8988T (cell line): ENCODE results near the gene INO80D.
"Not testable (repeated sequence)": the region's sequence is repeated elsewhere in the genome, so short reads cannot be mapped to it uniquely, and the experiment has no call there.

Experiments
- DNase-seq: peaks from one replicate; pipeline ENCODE4 v3.0.0; 2011

The INO80D gene, protein sequence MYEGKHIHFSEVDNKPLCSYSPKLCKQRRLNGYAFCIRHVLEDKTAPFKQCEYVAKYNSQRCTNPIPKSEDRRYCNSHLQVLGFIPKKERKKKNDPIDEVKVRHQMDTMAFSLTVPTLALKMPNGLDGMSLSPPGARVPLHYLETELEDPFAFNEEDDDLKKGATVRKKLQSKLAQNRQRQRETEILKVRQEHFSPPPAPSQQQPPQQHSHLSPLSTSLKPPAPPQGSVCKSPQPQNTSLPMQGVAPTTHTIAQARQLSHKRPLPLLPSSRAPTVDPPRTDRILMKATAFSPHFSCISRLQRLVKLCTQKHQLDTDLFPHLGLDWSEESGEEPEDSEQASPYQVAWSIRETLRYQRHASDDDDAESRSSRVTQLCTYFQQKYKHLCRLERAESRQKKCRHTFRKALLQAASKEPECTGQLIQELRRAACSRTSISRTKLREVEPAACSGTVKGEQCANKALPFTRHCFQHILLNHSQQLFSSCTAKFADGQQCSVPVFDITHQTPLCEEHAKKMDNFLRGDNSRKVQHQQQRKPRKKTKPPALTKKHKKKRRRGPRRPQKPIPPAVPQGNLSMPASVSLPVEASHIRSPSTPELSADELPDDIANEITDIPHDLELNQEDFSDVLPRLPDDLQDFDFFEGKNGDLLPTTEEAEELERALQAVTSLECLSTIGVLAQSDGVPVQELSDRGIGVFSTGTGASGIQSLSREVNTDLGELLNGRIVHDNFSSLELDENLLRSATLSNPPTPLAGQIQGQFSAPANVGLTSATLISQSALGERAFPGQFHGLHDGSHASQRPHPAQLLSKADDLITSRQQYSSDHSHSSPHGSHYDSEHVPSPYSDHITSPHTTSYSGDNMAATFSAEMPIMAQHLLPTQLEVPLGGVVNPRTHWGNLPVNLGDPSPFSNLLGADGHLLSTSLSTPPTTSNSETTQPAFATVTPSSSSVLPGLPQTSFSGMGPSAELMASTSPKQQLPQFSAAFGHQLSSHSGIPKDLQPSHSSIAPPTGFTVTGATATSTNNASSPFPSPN

DNA sequence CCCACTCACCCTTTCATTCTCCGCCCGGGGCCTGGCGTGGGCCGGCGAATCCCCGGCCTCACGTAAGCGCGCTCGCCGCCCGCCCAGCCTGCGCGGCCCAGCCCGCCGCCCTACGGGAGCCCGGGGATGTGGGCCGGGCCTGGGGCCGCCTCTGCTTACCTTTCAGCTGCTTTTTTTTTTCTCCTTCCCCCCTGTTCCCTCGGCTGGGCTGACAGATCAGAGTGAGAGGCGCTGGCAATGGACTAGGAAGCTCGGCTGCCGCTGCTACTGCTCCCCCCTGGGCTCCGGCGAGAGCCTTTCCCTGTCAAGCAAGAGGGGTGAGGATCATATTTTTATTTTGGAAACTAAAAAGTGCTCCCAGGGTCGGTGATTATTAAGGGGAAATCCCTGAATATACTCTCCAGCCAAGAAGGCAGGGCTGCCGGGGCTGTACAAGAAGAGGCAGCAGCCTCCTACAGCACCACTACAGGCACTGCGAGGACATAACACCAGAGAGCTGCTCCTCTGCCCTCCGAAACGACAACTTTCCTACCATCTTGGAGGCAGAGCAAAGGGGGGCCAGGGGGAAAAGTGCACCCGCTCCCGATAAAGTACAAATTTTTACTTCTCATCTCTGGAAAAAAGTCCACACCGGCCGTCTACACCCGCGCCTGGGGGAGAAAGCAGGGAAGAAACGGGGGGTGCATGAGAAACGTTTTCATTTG, at the start of gene INO80D:
Gene INO80D, minus strand, starts transcription at position 433 of the 704 bp plus-strand sequence. CDS start 23,158 bp downstream, outside the sequence.
- peak; percentile 23 for DNase-seq

DNA sequence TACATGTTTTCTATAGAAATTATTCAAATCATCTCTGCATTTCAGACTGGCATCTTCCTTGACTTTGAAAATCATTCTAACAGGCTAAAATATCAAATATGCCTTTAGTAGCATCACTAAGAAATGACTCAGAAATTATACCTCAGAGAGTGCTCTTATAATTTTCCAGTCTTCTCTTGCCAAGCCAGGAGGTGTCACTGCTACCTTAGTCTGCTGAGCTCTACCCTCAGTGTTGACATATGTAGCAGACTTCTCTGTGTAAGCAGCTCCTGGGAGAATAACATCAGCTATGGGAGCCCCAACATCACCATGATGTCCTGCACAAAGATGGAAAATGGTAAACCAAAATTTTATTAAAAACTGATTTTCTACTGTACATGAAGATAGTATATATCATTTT, 41.7 kb upstream of the INO80D start:
- DNase-seq: no peak

DNA sequence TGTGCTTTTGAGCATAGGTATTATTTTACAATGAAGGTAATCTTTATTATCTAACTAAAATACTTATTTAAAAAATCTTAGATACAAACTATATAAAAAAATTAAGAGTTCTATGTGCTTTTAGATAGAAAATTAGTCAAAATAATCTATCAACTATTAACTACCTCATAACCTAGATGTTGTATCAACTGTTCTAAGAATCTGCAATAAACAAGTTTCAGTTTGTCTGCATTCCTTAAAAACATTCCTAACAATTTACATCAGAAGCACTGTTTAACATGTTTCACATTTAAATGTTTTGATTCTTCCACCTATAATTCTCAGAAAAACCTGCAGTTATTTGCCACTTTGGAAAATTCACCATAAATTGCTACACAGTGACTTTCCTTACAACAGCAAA, 39.9 kb upstream of the INO80D start:
- no peak for DNase-seq

DNA sequence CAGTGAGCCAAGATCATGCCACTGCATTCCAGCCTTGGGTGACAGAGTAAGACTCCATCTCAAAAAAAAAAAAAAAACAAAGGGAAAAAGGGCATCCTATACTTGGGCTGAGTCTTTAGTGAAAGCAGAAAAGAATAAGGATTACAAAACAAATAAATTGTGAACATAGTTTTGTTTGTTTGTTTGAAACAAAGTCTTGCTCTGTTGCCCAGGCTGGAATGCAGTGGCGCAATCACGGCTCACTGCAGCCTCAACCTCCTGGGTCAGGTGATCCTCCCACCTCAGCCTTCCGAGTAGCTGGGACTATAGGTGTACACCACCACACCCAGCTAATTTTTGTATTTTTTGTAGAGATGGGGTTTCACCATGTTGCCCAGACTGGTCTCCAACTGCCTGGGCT, 36.6 kb upstream of the INO80D start:
- DNase-seq: not testable (repeated sequence)

DNA sequence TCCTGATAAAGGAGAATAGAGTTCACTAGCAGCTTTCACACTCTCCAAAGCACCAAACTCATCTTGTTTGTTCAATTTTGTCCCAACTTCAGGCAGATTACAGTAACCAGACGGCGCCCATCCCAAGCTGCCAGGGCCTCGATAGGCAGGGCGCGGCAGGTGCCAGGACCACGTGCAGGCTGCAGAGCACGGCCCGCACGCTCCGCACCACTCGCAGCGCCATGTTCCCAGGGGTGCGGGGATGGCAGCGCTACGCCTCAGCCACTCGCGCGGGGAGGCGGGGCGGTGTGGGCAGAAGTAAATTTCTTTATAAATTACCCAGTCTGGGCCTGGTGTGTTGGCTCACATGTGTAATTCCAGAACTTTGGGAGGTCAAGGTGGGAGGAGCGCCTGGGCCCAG, 30.3 kb upstream of the INO80D start:
- DNase-seq: no peak

DNA sequence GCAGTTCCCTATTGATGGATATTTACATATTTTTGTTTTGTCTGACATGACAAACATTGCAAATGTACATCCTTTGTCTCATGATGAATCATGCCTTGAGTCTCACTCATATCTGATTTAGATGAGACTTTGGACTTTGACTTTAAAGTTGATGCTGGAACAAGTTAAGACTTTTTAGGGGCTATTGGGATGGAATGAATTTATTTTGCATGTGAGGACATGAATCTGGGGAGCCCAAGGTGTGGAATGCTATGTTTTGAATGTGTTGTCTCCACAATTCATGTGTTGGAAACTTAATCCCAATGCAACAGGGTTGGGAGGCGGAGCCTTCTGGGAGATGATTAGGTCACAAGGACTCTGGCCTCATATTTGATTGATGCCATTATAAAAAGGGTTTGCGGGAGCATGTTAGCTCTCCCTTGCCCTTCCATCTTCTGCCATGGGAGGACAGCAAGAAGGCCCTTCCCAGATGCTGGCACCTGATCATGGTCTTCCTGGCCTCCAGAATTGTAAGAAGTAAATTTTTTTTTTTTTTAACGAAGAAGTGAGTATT, 29.1 kb upstream of the INO80D start:
- no peak for DNase-seq

DNA sequence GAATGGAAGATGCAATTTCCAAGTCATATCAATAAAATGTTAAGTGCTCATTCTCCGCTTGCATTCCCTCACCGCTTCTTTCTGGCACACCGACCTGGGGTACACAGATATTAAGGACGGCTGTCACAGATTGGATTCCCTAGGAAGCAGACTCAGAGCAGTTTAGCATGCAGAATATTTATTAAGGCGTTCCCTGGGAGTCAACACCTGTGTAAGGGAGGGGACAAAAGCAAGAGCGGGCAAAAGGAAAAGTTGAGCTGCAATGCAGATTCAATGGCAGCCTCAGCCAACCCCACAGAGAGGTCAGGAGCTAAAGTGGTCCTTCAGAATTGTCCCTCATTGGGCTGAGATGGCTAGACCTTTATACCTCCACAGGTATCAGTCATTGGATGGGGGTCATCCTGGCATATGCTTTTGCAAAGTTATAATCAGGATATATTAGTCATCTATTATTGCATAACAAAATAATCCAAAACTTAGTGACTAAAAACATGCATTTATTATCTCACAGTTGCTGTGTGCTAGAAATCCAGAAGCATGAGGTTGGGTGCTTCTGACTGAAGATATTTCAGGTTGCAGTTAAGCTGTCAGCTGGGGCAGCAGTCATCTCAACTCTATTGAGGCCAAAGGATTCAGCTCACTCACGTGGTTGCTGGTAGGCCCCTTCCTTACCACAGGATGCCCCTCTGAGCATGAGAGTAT, 27.0 kb upstream of the INO80D start:
- DNase-seq: no peak

DNA sequence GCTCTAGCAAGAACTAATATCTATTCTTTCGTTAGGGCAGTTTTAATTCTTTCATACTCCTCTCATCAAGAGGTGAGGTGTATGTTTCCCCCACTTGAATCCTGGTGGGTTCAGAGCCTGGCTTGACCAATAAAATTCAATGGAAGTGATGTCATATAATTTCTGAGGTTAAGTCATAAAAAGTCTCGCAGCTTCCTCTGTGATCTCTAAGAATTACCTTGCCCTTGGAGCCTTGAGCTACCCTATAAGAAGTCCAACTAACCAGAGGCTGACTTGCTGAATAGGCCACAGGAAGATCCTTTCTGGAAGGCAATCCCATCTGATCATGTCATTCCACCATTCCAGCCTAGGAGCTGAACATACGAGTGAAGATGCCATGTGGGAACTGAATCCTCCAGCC, 26.1 kb upstream of the INO80D start:
- no peak for DNase-seq

DNA sequence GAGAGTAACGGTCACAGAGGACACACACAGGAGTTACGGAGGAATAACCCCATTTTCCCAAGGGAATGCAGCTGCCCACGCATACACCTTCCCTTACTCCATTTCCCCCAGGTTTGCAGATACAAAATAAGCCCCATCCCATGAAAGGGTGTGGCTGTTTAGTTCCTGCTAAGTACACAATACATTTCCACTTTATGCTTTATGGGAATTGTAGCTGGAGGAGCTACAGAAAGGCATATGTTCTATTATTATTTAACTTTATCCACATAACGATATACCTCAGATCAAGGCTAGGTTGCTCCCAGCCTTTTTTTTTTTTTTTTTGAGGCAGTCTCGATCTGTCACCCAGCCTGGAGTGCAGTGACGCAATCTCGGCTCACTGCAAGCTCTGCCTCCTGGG, 22.7 kb upstream of the INO80D start:
- no peak for DNase-seq

DNA sequence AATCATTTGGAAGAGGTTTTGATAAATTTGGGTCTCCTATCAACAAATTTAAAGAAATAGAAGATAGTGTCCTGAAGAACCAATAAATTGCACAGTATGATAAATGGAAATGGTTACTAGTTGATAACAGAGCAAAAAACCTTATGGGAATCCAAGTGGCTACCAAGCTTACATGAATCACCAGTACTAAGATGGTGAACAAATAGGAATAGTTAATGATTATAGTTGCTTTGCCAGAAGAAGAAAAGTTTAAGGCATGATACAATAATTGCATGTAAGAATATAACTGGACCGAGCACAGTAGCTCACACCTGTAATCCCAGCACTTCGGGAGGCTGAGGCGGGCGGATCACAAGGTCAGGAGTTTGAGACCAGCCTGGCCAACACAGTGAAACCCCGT, 19.6 kb upstream of the INO80D start:
- no peak for DNase-seq

DNA sequence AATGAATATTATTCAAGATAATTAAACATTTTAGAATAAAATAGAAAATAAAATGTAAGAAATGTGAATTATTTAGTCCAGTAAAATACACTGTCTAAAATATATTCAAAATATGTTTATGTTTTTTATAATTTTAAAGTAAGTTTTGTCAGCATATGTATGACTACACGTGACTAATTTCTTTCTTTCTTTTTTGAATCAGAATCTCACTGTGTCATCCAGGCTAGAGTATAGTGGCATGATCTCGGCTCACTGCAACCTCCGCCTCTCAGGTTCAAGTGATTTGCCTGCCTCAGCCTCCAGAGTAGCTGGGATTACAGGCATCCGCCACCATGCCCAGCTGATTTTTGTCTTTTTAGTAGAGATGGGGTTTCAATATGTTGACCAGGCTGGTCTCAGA, 19.1 kb upstream of the INO80D start:
- no peak for DNase-seq

DNA sequence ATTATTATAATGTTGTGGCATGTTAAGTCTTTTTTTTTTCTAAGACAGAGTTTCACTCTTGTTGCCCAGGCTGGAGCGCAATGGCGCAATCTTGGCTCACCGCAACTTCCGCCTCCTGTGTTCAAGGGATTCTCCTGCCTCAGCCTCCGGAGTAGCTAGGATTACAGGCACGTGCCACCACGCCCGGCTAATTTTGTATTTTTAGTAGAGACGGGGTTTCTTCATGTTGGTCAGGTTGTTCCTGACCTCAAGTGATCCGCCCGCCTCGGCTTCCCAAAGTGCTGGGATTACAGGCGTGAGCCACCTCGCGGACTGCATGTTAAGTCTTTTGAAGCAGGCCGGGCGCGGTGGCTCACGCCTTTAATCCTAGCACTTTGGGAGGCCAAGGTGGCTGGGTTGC, 12.9 kb upstream of the INO80D start:
- not testable (repeated sequence) for DNase-seq

DNA sequence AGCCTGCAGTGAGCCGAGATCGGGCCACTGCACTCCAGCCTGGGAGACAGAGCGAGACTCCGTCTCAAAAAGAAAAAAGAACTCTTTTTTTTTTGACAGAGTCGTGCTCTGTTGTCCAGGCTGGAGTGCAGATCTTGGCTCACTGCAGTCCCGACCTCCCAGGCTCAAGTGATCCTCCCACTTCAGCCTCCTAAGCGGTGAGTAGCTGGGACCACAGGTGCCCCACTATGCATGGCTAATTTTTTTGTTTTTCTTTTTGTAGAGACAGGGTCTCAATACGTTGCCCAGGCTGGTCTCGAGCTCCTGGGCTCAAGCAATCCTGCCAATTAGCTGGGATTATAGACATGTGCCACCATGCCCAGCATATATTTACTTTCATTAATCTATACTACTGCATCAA, 12.5 kb upstream of the INO80D start:
- no peak for DNase-seq

DNA sequence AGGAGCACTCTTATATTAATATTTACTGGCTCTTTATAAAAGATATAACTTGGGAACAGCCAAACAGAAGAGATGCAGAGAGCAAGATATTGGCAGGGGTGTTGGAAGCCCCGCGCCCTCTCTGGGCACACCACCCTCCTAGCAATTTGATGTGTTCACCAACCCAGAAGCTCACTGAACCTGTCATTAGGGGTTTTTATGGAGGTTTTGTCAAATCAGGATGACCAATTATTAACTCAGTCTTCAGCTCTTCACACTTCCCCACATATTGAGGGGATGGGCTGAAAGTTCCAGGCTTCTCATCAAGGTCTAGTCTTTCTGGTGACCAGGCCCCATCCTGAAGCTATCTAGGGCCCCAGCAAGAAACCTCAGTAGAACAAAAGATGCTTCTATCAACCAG, 10.9 kb upstream of the INO80D start:
- no peak for DNase-seq

DNA sequence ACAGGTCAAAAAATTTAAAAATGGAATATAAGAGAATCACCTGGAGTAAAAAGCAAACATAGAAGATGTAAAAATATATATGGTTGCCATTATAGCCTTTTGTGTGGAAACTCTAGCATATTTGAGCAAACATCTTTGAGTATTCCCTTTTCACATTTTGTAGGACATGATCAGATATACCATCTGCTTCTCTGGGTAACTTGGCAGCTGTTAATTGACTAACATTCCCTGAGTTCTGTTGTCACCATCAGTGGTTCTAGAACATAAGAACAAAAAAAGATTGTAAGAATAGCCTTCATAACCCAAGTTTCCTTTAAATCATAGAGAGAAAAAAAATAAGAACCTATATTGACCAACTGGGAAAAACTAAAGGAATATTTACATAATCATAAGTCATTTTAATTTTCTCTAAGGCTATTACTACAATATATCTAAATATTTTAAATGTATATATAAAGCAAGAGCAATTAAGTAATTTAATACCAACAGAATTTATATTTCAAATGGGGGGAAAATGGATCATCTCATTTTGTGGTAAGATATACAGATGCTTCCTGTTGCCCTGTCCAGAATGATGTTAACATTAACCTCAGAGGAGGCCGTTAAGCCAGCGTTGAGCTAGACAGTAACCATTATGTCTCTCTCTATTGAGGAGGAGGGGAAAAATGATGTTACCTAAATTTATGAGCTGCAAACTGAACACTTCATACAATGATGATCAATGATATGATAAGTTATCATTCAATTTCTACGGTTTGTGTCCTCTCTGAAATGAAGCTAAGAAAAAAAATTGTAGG, 9.8 kb upstream of the INO80D start:
- no peak for DNase-seq

DNA sequence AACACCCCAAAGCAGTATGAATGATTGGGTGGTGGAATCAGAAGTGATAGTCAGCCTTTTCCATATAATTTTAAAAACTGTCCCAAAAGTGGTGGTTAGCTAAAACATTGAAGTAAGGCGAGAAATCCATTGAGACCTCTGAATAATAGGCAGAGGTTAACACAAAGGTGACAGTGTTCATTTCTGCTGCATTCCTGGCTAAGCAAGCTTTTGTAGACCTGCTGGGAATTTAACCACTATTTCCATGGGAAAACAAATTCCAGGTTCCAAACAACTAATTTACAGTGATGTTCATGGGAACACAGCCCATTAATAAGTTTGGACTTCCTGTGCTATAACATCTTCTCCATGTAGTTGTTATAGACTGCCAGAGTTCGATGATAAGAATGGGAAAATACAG, 6.3 kb upstream of the INO80D start:
- no peak for DNase-seq

DNA sequence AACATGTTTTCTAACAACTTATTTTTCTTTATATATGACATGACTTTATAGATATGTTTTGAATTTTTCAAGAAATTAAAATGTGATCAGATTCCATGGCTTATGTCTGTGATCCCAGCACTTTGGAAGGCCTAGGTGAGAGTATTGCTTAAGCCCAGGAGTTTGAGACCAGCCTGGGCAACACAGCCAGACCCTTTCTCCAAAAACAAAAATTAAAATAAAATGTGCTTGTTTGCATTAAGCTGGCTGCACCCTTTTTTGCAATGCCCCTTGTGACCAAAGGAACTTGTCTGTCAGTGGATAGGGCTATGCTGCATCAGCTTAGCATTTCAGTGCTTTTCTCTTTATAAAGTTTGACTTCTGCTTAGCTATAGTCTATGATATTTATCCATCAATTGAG, 2.3 kb upstream of the INO80D start:
- no peak for DNase-seq

DNA sequence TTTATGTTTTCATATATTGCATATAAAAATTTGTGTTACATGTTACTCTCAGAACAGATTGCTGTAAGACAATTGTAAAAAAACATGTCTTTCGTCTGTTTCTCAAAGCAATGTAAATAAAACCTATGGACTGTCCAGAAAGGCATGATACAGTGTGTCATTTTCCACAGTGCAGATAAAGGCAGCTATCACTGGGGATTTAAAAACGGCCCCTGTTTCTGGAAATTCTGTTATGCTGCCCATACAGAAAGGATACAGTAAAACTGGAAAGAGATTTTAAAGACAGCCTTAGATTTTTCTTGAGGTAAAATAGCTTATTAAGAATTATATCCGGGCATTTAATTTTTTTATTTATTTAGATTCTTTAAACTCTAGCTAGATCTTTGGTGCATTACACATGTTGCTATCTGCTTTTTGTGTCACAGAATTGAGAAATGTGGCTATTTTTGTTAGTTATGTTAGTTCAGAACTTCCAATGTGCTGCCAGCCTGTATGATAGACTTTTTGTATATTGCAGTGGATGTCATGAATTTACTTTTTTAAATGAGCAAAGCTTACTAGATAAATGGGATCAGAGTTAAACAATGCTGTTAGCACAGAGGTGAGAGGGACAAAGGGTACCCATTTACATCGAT, 859 bp upstream of the INO80D start:
- DNase-seq: no peak

DNA sequence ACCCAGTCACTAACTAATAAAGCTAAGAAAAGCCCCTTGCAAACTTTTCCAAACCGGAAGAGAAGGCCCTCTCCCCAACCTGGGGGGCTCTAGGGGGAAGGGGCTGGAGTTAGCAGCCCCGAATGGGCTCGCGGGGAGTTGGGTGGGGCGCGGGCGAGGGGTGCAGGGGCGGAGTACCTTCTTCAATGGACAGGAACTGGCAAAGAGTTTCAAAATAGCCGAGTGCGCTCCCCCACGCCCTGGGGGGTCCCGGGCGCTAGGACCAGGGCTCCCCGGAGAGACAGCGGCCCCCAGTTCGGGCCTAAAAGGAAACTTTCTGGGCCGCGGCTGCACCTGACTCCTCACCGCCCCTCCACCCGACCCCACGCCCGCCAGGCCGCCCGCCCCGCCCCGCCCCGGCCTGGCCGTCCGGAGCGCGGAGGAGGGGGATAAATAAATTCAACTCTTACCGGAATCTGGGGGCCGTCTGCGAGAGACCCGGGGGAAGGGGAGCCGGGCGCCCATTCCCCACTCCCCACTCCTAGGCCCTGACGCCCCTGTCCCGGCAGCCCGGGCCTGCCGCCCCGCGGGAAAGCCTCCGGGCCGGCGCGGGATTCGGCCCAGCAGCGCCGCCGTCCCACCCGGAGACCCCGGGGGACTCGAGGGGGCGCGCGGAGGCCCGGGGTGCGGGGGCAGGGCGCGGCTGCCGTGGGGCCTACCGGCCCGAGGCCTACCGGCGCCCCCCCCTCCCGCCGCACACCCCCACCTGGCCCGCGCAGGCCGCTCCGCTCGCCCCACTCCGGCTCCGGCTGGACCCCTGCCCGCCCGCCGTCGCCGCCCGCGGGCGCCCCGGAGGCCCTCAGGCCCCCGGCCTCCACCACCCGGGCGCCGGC, 868 bp downstream of the INO80D start:
- peak; percentile 29 for DNase-seq

DNA sequence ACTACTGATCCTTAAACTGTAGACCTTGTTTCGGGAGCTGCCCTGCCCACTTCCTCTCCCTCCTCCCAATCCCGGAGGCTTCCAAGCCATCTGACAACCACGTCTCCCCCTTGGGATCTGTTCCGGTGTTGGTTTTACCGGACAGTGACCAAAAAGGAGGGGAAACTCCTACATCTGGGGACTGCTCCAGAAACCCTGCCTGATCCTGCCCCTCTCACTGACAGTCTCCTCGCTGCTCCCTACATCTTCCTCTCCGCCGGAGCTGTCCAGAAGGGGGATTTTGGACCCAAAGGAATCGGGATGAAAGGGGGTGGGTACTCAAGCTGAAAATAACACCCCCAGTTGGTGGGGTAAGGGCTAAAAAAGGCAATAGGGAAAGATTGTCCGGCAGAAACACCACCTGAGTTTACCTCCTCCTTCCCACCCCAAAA, 1.5 kb downstream of the INO80D start:
- DNase-seq: peak; percentile 40
